ENCODE measurements around the gene MXRA8.
A peak's percentile ranks its signal among the peaks of the same experiment; 100 is the strongest.

MXRA8 gene

GRCh38 chr1:1365875-1366698 lies 7.7 kb upstream of the MXRA8 start:
- no peak for DNase-seq

GRCh38 chr1:1364266-1364665 lies 5.9 kb upstream of the MXRA8 start:
- no peak for DNase-seq

GRCh38 chr1:1361982-1362423 lies 3.6 kb upstream of the MXRA8 start:
- peak; percentile 84 for DNase-seq

- DNase-seq: no peak
Observed at GRCh38 chr1:1361233-1361981, 3.1 kb upstream of the MXRA8 start.

GRCh38 chr1:1360506-1361169 lies 2.3 kb upstream of the MXRA8 start:
- DNase-seq: peak; percentile 85

GRCh38 chr1:1359664-1360468 lies 1.5 kb upstream of the MXRA8 start:
- DNase-seq: peak; percentile 88

GRCh38 chr1:1359308-1359663 lies 931 bp upstream of the MXRA8 start:
- peak; percentile 78 for DNase-seq

GRCh38 chr1:1357871-1358432 lies 403 bp downstream of the MXRA8 start:
- DNase-seq: no peak

GRCh38 chr1:1356796-1357401 lies 1.5 kb downstream of the MXRA8 start:
- DNase-seq: peak; percentile 52

- DNase-seq: peak; percentile 48
Observed at GRCh38 chr1:1356166-1356795, 2.1 kb downstream of the MXRA8 start.

GRCh38 chr1:1355416-1355815 lies 2.9 kb downstream of the MXRA8 start:
- peak; percentile 50 for DNase-seq

GRCh38 chr1:1354271-1355247 lies 3.8 kb downstream of the MXRA8 start:
- DNase-seq: peak; percentile 44

GRCh38 chr1:1353389-1354151 lies 4.8 kb downstream of the MXRA8 start:
- peak; percentile 41 for DNase-seq

GRCh38 chr1:1352786-1353388 lies 5.5 kb downstream of the MXRA8 start:
- no peak for DNase-seq

- DNase-seq: peak; percentile 79
Observed at GRCh38 chr1:1351511-1352427, 6.6 kb downstream of the MXRA8 start.

GRCh38 chr1:1349256-1350012 lies 8.9 kb downstream of the MXRA8 start, which contains the start of gene DVL1:
DVL1 (minus strand) TSS chr1:1349418; CDS start chr1:1349065, 353 bp downstream.
- peak; percentile 83 for DNase-seq
